HepG2 (cell line): ENCODE measurements around the gene SETD3.

Source experiments
- BRF2 ChIP-seq: sonication (generic); formaldehyde crosslinking; IDR thresholded peaks from 2 replicates; pipeline ENCODE4 v1.8.1; 2022; ENCODE audit warnings: mild to moderate bottlenecking, missing genetic modification reagents
- GTF2F1 ChIP-seq: fragments of 150-350 bp; IDR thresholded peaks from 2 replicates; pipeline ENCODE4 v1.6.1; 2014; ENCODE audit warnings: low read length
- HMG20A ChIP-seq: IDR thresholded peaks from 2 replicates; pipeline ENCODE4 v1.6.1; 2016; ENCODE audit warnings: borderline replicate concordance
- HNRNPUL1 ChIP-seq: fragments of 200-400 bp; formaldehyde crosslinking; IDR thresholded peaks from 2 replicates; pipeline ENCODE4 v1.6.1; 2017; ENCODE audit warnings: low read depth, mild to moderate bottlenecking, low read length, moderate library complexity
- ZNF496 ChIP-seq: sonication (generic); formaldehyde crosslinking; IDR thresholded peaks from 2 replicates; pipeline ENCODE4 v1.8.1; 2023; ENCODE audit warnings: mild to moderate bottlenecking, moderate library complexity, missing genetic modification reagents; ENCODE audit not compliant: insufficient replicate concordance
- ZNF660 ChIP-seq: sonication (generic); formaldehyde crosslinking; IDR thresholded peaks from 2 replicates; pipeline ENCODE4 v1.5.1; 2020; ENCODE audit warnings: mild to moderate bottlenecking, low read depth, missing genetic modification reagents, borderline replicate concordance
- ZSCAN25 ChIP-seq: sonication (generic); formaldehyde crosslinking; IDR thresholded peaks from 2 replicates; pipeline ENCODE4 v1.8.0; 2022; ENCODE audit warnings: mild to moderate bottlenecking, missing genetic modification reagents

GRCh38 chr14:99357916-99358390 lies 122.7 kb downstream of the SETD3 start:
- no peak for TF ChIP-seq GTF2F1
- TF ChIP-seq ZNF660 = no peak
- TF ChIP-seq HNRNPUL1 = no peak
- TF ChIP-seq HMG20A (CRISPR knock-in tag) = no peak
- TF ChIP-seq ZSCAN25 (CRISPR knock-in tag) = no peak
- no peak for TF ChIP-seq BRF2 (CRISPR knock-in tag)
- TF ChIP-seq ZNF496 = no peak
